Measurements from ENCODE around the gene NCBP3. TPM values are rescaled to one million over a fixed set of nuclear protein-coding genes. Genes with fewer than 3 reads are reported as not detected.

NCBP3 gene
- polyA plus RNA-seq, 1 experiment = 9.7 TPM

DNA sequence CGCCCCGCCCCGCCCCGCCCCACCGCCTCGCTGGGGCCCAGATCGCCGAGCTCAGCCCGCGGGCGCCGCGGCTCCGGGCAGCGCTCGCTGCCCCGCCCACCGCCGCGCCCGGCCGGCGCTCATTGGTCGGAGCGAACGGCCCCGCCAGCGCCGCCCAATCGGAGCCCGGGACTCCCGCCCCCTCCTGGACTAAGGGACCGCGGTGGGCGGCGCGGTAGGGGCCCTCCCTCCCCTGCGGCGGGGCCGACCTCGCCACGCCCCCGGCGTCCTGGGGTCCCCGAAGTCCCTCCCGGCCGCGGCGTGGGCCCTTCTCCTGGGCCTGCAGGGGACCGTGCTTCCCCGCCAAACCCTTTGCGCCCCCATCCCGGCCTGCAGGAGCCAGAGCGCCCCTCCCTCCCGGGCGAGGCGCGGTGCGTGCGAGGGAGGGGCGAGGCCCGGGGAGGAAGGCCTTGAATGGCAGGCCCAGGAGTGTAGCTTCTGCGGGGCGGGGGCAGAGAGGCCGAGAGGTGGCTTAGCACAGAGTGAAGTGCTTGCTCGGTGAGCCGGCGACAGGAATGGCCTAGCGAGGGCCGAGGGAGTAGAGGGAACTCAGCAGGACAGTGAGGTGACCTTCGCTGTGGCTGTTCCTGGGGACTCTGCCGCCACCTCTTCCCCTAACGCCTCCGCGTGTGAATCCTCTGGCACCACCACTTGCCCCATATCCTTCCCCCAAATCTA lies 47.1 kb upstream of the NCBP3 start, which contains the start of gene CAMKK1:
Gene CAMKK1 (minus strand): TSS at position 51 of the 717 bp plus-strand sequence. CDS start 7,366 bp downstream, outside the sequence.
- TF ChIP-seq, protein P1, sequence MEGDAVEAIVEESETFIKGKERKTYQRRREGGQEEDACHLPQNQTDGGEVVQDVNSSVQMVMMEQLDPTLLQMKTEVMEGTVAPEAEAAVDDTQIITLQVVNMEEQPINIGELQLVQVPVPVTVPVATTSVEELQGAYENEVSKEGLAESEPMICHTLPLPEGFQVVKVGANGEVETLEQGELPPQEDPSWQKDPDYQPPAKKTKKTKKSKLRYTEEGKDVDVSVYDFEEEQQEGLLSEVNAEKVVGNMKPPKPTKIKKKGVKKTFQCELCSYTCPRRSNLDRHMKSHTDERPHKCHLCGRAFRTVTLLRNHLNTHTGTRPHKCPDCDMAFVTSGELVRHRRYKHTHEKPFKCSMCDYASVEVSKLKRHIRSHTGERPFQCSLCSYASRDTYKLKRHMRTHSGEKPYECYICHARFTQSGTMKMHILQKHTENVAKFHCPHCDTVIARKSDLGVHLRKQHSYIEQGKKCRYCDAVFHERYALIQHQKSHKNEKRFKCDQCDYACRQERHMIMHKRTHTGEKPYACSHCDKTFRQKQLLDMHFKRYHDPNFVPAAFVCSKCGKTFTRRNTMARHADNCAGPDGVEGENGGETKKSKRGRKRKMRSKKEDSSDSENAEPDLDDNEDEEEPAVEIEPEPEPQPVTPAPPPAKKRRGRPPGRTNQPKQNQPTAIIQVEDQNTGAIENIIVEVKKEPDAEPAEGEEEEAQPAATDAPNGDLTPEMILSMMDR (IDR thresholded peaks at IDR 0.05; ENCODE audit: insufficient read depth, low read depth, low read length) = no peak
- Histone ChIP-seq H3K27me3 (ENCODE audit: control insufficient read depth, insufficient read depth, low read length) (no peaks in the 10 kb centered on the region), H3K36me3 (ENCODE audit: control insufficient read depth, insufficient read depth, low read length) (no peaks in the 10 kb centered on the region), H3K4me3 (ENCODE audit: low read depth, low read length) (peak within 1 kb of the TSS; percentile 54)
- ChIA-PET CTCF (interaction anchor here (0.9 to 3.6 kb wide), 2 partner anchors 21 to 47 kb away, joined by 4 to 22 read pairs; partner anchors contain the start of gene NCBP3), POLR2A (no interaction called here)
- DNase-seq (ENCODE audit: low read depth) = no peak

DNA sequence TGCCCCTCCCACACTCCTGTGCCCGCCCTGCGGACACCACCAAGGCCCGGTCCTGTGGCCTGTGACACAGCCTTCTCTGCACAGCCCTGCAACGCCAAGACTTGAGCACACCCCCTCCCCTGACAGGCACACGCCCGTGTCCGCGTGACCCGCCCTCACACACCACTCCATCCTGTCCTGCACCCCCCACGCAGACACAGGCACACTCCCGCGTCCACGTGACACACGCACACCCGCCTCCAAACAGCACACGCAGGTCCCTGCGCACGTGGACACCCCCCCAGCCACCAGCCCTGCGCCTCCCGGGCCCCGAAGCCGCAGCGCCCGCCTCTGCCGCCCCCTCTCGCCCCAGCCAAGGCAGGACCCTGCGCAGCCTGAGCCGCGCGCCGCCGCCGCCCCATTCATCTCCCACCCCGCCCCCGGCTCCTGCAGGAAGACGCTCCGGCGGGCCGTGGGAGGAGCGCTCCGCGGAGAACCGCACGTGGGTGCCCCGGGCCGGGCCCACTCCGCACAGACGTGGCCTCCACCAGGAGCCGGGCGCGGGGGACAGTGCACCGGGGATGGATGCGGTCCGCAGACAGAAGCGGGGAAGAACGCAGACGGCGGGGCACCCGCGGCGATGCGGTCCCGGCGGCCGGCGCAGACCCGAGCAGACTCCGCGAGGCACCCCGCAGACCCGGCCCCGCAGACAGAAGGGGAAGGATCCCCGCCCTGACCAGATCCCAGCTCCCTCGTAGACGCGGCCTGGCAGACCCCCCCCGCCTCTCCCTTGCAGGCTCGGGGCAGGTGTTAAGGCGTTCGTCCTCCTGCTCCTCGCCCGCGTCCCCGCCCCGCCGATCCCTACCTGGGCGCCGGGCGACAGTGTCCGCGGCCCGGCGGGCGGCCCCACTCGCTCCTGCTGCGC lies 46.3 kb upstream of the NCBP3 start:
- peak; percentile 27 for DNase-seq (ENCODE audit: low read depth)
- TF ChIP-seq, protein P1 (IDR thresholded peaks at IDR 0.05; ENCODE audit: insufficient read depth, low read depth, low read length) = no peak
- Histone ChIP-seq H3K4me3 (ENCODE audit: low read depth, low read length) (peak overlapping the region; percentile 45), H3K27me3 (ENCODE audit: control insufficient read depth, insufficient read depth, low read length) (no peaks in the 10 kb centered on the region), H3K36me3 (ENCODE audit: control insufficient read depth, insufficient read depth, low read length) (no peaks in the 10 kb centered on the region)
- ChIA-PET POLR2A (no interaction called here), CTCF (interaction anchor here (0.9 to 3.6 kb wide), 2 partner anchors 21 to 46 kb away, joined by 4 to 22 read pairs; partner anchors contain the start of gene NCBP3)

- ChIA-PET POLR2A (no interaction called here), CTCF (interaction anchor here (1.5 to 1.6 kb wide), 2 partner anchors 26 to 46 kb away, joined by 3 to 8 read pairs; partner anchors contain the start of gene NCBP3)
- H3K4me3 ChIP-seq (ENCODE audit: low read depth, low read length) = peak overlapping the region; percentile 45
- TF ChIP-seq, protein P1 (IDR thresholded peaks at IDR 0.05; ENCODE audit: insufficient read depth, low read depth, low read length) = no peak
- H3K36me3 ChIP-seq (ENCODE audit: control insufficient read depth, insufficient read depth, low read length) = no peaks in the 10 kb centered on the region
- no peaks in the 10 kb centered on the region for H3K27me3 ChIP-seq (ENCODE audit: control insufficient read depth, insufficient read depth, low read length)
- no peak for DNase-seq (ENCODE audit: low read depth)
Measured at GRCh38 chr17:3891626-3892094, 45.6 kb upstream of the NCBP3 start.

DNA sequence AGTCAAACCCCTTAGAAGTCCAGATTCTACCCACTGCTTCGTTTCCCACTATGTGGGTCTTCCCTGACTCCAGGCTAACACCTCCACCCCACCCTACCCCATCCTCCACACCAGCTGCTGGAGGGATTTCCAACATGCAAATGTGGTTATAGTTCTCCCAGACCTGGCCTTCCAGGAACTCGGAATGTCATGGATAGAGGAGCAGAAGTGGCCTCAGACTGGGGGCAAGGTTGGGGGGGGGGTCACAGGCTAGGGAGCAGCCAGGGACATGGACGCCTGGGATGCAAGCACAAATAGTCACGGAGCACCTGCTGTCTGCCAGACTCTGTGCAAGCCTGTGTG lies 44.8 kb upstream of the NCBP3 start:
- ChIA-PET POLR2A (no interaction called here), CTCF (interaction anchor here (0.7 to 1.6 kb wide), 6 partner anchors 16 to 153 kb away, joined by 3 to 8 read pairs (median 4); partner anchors contain the start of gene NCBP3)
- TF ChIP-seq, protein P1 (IDR thresholded peaks at IDR 0.05; ENCODE audit: insufficient read depth, low read depth, low read length) = no peak
- Histone ChIP-seq H3K27me3 (ENCODE audit: control insufficient read depth, insufficient read depth, low read length) (no peaks in the 10 kb centered on the region), H3K36me3 (ENCODE audit: control insufficient read depth, insufficient read depth, low read length) (no peaks in the 10 kb centered on the region), H3K4me3 (ENCODE audit: low read depth, low read length) (no peak overlapping the region)
- no peak for DNase-seq (ENCODE audit: low read depth)
